GM12875 (cell line): Measurements from ENCODE around the gene OPRL1.
A peak's percentile ranks its signal among the peaks of the same experiment; 100 is the strongest.

Source experiments
- H3K4me3 ChIP-seq: one replicate; pipeline ENCODE4 v1.5.1; 2011; ENCODE audit warnings: low read depth, low read length, control low read depth
- TF ChIP-seq, protein P1 (sequence below): IDR thresholded peaks from 2 replicates; pipeline ENCODE4 v1.5.1; 2011; ENCODE audit warnings: low read depth, mild to moderate bottlenecking, control low read depth, inconsistent platforms, low read length, moderate library complexity, borderline replicate concordance; ENCODE audit not compliant: insufficient read depth

The OPRL1 gene

DNA sequence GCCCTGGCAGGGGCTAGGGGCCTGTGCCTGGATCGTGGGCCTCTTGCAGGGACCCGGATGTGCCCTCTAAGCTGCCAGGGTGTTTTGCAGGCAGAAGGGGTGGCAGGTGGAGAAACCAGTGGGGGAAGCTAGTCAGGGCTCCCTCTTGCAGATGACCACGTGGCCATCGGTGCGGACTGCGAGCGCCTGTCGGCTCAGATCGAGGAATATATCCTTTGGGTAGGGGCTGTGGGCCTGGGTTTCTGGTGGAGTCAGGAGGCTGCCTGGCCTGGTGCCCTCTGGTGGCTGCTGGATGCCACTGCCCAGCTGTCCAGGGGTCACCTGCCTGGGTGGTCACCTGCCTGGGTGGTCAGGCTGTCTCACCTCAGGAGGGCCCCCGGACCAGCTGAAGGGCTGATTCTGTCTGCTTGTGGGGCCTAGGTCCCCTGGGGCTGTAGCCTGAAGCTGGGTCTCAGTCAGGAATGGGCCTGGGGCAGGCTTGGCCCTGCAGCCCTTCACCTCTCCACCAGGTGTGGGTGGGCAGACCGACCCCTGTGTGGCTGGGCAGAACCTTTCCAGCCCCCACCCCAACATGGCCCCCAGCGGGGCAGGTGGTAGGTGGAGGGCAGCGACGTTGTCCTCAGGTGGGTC lies 10.2 kb upstream of the OPRL1 start:
- no peak overlapping the region for H3K4me3 ChIP-seq
- TF ChIP-seq, protein P1, sequence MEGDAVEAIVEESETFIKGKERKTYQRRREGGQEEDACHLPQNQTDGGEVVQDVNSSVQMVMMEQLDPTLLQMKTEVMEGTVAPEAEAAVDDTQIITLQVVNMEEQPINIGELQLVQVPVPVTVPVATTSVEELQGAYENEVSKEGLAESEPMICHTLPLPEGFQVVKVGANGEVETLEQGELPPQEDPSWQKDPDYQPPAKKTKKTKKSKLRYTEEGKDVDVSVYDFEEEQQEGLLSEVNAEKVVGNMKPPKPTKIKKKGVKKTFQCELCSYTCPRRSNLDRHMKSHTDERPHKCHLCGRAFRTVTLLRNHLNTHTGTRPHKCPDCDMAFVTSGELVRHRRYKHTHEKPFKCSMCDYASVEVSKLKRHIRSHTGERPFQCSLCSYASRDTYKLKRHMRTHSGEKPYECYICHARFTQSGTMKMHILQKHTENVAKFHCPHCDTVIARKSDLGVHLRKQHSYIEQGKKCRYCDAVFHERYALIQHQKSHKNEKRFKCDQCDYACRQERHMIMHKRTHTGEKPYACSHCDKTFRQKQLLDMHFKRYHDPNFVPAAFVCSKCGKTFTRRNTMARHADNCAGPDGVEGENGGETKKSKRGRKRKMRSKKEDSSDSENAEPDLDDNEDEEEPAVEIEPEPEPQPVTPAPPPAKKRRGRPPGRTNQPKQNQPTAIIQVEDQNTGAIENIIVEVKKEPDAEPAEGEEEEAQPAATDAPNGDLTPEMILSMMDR = peak; percentile 88

DNA sequence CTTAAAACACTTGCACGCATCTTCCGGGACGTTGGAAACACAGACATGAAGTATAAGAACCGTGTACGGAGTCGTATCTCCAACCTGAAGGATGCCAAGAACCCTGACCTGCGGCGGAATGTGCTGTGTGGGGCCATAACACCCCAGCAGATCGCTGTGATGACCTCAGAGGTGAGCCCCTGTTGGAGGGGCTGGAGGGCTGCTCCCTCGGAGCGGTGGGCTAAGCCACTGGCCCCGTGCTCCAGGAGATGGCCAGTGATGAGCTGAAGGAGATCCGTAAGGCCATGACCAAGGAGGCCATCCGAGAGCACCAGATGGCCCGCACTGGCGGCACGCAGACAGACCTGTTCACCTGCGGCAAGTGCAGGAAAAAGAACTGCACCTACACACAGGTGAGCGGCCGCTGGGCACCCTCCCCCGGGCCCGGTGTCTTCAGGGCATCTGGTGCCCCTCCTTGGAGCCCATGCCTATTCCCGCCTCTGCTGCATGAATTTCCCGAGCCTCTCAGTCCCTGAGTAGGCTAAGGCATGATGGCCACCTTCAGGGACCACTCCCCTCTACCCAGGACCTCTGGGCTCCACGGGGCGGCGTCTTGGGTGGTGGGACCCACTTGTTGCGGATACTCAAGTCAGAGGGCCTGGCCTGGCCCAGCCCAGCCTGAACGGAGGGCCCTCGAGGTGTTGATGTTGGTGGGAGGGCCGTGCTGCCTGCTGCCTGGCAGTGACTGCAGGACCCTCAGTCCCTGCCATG lies 9.5 kb upstream of the OPRL1 start:
- no peak overlapping the region for H3K4me3 ChIP-seq
- TF ChIP-seq, protein P1 = no peak

DNA sequence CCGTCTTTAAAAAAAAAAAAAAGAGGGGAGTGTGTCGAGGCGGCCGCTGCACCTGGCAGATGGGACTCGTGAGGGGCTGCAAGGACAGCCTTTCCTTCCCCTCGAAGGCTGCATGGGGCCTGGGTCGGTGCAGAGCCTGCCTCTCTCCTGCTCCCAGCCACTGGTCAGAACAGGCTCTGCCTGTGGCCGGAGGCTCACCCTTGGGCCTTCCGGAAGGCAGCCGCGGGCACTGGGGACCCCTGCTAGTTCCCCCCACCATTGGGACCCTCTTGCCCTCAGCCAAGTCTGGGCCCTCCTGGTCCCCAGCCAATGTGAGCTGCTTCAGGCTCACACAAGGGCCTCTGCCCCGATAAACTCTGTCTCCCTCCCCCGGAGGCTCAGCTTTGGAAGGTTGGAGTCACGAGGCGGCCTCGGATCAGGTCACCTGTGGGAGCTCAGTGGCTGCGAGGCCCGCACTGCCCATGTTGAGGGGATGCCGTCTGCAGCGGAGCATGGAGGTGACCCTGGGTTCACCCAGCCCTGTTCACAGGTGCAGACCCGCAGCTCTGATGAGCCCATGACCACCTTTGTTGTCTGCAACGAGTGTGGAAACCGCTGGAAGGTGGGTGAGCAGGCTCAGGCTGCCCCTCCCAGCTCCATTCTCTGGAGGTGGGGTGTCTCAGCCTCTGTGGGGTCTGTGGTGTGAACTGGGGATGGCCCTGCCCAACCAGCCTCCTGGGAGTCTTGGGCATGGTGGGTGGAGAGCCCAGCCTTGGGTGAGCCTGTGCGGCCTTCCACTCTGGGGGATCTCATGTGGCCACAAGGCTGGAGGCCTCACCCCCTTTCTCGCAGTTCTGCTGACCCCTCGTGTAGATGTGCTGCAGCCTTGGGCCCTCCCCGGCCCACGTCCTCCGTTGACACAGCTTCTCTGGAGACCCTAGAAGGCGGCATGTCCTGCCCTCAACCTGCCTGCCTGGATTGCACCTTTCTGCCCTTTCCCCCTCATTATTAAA lies 8.2 kb upstream of the OPRL1 start:
- no peak overlapping the region for H3K4me3 ChIP-seq
- TF ChIP-seq, protein P1 = no peak

DNA sequence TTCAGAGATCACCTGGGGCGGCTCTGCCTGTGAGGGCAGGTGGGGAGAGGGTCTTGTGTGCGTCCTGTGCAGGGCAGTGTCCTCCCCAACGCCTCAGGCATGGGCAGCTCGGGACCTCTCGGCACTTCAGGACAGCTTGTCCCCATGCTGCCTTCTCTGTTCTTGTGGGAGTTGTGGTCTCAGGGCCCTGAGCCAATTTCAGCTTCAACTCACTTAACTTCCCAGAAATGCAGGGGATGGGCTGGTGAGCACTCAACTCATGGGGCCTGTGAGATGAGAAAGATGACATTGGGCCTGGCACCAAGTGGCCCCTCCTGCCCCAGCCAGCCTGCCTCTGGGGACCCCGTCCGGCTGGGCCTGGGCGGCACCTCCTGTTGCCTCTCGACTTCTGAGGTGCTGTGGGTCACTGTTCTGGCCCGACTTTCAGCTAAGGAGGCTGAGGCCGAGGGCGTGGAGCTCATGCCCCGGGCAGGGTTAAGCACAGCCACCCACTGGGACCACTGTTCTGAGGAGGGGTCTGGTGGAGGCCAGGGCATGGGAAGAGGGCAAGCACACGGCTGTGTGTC lies 7.3 kb upstream of the OPRL1 start:
- TF ChIP-seq, protein P1 = no peak
- H3K4me3 ChIP-seq = no peak overlapping the region

DNA sequence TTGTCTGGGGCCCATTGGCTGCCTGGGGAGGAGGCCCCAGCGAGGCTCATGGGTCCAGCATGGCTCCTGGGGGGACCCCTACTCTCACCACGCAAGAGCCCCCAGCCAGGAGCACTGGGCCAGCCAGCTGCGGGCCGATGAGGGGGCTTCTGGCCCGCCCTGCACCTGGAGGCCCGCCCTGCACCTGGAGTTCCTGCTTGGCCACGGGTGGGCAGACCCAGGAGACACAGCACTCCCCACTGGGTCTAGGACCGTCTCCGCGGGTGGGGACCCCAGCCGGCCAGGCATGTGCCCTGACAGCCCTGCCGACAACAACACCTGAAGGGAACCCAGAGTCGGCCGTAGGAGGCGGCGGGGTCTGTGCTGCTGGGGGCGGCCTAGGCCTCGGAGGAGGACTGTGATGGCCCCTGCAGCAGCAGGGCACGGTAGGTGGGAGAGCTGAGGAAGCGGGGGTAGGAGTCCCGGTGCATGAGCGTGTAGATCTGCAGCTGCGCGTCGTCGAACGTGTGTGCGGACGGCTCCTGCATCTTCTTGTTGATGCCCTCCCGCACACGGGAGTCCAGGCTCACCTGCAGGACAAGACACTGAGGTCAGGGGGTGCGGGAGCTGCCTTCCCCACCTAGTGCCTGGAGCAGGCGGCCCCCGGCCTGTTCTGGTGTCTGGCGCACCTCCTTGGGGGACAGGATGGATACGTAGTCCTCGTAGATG lies 6.3 kb upstream of the OPRL1 start:
- no peak overlapping the region for H3K4me3 ChIP-seq
- TF ChIP-seq, protein P1 = no peak

DNA sequence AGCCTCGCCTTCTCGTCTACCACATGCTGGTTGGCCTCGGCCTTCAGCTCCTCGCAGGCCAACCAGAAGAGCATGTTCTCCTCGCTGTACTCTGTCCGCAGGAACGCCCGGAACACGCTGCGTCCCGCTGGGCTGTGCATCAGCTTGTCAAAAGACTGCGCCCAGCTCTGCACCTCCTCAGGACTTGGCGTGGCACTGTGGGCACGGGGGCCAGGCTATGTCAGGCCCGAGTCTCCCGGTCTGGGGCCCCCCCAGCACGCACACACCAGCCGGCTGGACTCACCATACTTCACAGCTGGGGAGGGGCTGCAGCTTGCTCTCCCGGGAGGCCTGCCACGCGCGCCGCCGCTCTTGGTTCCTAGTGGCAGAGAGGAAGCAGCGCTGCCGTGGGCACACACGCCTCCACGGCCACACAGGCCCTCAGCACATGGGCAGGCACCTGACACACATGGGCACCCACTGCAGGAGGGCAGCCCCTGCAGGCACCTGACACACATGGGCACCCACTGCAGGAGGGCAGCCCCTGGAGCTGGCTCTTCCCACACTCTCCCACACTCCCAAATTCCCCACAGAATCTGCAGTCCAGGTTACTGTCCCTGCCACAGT lies 5.6 kb upstream of the OPRL1 start:
- TF ChIP-seq, protein P1 = no peak

More for the DNA sequence above, 5.6 kb upstream of the OPRL1 start:
- H3K4me3 ChIP-seq = no peak overlapping the region
